Trophoblast cell (in vitro differentiated cells and primary cell): ENCODE data around the gene METAP2. TPM values are rescaled to one million over a fixed set of nuclear protein-coding genes. Genes with fewer than 3 reads are reported as not detected.

Experiments used
- DNase-seq, 2 donors: peaks; one replicate each; pipeline ENCODE4 v3.0.0-alpha.2; 2016
- H2AFZ ChIP-seq: 2 replicates; pipeline ENCODE4 v1.6.1; 2013; ENCODE audit warnings: low read length, moderate library complexity, mild to moderate bottlenecking; ENCODE audit not compliant: insufficient read depth, poor library complexity
- H2AK5ac ChIP-seq: 2 replicates; pipeline ENCODE4 v1.6.1; 2013; ENCODE audit warnings: mild to moderate bottlenecking, low read length
- H2BK120ac ChIP-seq: 2 replicates; pipeline ENCODE4 v1.6.1; 2013; ENCODE audit warnings: low read length, mild to moderate bottlenecking, moderate library complexity; ENCODE audit not compliant: insufficient read depth, poor library complexity
- H2BK12ac ChIP-seq: 2 replicates; pipeline ENCODE4 v1.6.1; 2013; ENCODE audit warnings: mild to moderate bottlenecking, low read length, moderate library complexity
- H2BK5ac ChIP-seq: 2 replicates; pipeline ENCODE4 v1.6.1; 2013; ENCODE audit warnings: low read length, low read depth, moderate library complexity, mild to moderate bottlenecking; ENCODE audit not compliant: poor library complexity
- H3K14ac ChIP-seq: 2 replicates; pipeline ENCODE4 v1.6.1; 2013; ENCODE audit warnings: mild to moderate bottlenecking, low read length
- H3K18ac ChIP-seq: 2 replicates; pipeline ENCODE4 v1.6.1; 2013; ENCODE audit warnings: mild to moderate bottlenecking, low read length
- H3K23ac ChIP-seq: 2 replicates; pipeline ENCODE4 v1.6.1; 2013; ENCODE audit warnings: low read length
- H3K27ac ChIP-seq: 2 replicates; pipeline ENCODE4 v1.5.1; 2013; ENCODE audit warnings: low read depth, mild to moderate bottlenecking, inconsistent platforms, low read length, moderate library complexity
- H3K27me3 ChIP-seq: 2 replicates; pipeline ENCODE4 v1.6.1; 2013; ENCODE audit warnings: inconsistent platforms, mild to moderate bottlenecking, low read length, moderate library complexity; ENCODE audit not compliant: insufficient read depth
- H3K36me3 ChIP-seq, 2 experiments: 1 replicate in 1 of 2; 2 replicates in 1 of 2; pipeline ENCODE4 v1.6.1; 2013; ENCODE audit warnings: low read length in 2 of 2, mild to moderate bottlenecking in 2 of 2, moderate library complexity in 1 of 2; ENCODE audit not compliant: insufficient read depth in 2 of 2, control insufficient read depth in 1 of 2
- H3K4ac ChIP-seq: 2 replicates; pipeline ENCODE4 v1.6.1; 2013; ENCODE audit warnings: low read depth, mild to moderate bottlenecking, low read length, moderate library complexity
- H3K4me1 ChIP-seq, 2 experiments: 1 replicate in 1 of 2; 2 replicates in 1 of 2; pipeline ENCODE4 v1.6.1; 2013; ENCODE audit warnings: low read length in 2 of 2, mild to moderate bottlenecking in 2 of 2, moderate library complexity in 1 of 2; ENCODE audit not compliant: insufficient read depth in 2 of 2, control insufficient read depth in 1 of 2
- H3K4me2 ChIP-seq: 2 replicates; pipeline ENCODE4 v1.6.1; 2013; ENCODE audit warnings: inconsistent platforms, mild to moderate bottlenecking, low read length, moderate library complexity
- H3K4me3 ChIP-seq: 2 replicates; pipeline ENCODE4 v1.5.1; 2013; ENCODE audit warnings: mild to moderate bottlenecking, low read depth, low read length, inconsistent platforms
- H3K79me1 ChIP-seq: one replicate; pipeline ENCODE4 v1.6.1; 2013; ENCODE audit warnings: low read length
- H3K79me2 ChIP-seq: 2 replicates; pipeline ENCODE4 v1.6.1; 2013; ENCODE audit warnings: low read length, mild to moderate bottlenecking; ENCODE audit not compliant: control insufficient read depth, insufficient read depth, poor library complexity
- H3K9ac ChIP-seq: 2 replicates; pipeline ENCODE4 v1.6.1; 2013; ENCODE audit warnings: mild to moderate bottlenecking, low read length
- H3K9me3 ChIP-seq: 2 replicates; pipeline ENCODE4 v1.6.1; 2013; ENCODE audit warnings: low read depth, mild to moderate bottlenecking, control low read depth, inconsistent platforms, low read length; ENCODE audit not compliant: insufficient read depth
- H4K12ac ChIP-seq: 2 replicates; pipeline ENCODE4 v1.6.1; 2013; ENCODE audit warnings: low read depth, mild to moderate bottlenecking, low read length, moderate library complexity
- H4K8ac ChIP-seq: 2 replicates; pipeline ENCODE4 v1.6.1; 2013; ENCODE audit warnings: low read depth, mild to moderate bottlenecking, low read length, moderate library complexity
- H4K91ac ChIP-seq: one replicate; pipeline ENCODE4 v1.6.1; 2013; ENCODE audit warnings: low read depth, mild to moderate bottlenecking, low read length, moderate library complexity
- WGBS: extraction: QIAGEN DNeasy Blood & Tissue Kit; methylation state at CpG from one replicate; pipeline ENCODE4 v1.1.7; 2013; ENCODE audit warnings: missing lambda C conversion rate; ENCODE audit not compliant: insufficient read length, insufficient coverage; ENCODE audit errors: extremely low coverage; 5-methylcytosine and 5-hydroxymethylcytosine counted together
- polyA plus RNA-seq: library from polyadenylated mRNA; stranded (reverse); fragments of 200-250 nt; gene quantifications from 2 replicates; pipeline ENCODE4 v1.2.3, GENCODE V29; 2013

Gene METAP2
- polyA plus RNA-seq = 55.1 and 56.0 TPM in 2 replicates

DNA sequence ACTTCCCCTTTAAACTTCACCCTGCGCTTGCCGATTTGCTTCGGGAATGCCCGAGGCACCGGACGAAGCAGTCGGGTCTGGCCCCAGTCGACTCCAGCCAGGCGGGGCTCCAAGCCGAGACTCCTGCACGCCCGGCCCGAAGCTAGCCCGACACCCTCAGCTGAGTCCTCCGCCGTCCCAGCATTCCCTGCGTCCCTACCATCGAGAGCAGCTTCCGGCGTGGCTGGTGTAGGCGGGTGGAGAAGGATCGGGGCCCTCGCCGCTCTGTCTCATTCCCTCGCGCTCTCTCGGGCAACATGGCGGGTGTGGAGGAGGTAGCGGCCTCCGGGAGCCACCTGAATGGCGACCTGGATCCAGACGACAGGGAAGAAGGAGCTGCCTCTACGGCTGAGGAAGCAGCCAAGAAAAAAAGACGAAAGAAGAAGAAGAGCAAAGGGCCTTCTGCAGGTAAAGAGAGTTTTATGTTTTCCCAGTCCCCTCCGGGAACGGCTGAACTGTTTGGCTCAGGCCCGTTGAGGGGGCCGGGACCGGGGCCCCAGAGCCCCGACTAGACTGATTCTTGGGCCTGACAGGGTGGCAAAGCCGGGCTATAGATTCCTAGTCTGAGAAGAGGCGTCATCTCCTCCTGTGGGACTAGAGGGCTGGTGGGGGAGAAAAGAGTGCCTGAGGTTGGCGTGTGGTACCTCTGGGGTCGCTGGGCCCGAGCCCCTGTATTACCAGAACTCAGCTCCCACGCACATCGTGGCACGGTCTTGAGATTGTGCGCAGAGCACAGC is at the start of gene METAP2:
TSS of gene METAP2 (plus strand) at position 269 of the 776 bp plus-strand sequence. CDS start at position 297, 28 bp downstream.
- peak within 1 kb of the TSS; percentile 71 for H2AK5ac ChIP-seq
- H3K4ac ChIP-seq = peak within 1 kb of the TSS; percentile 95
- H3K79me2 ChIP-seq = peaks cover 13% of the 10 kb centered on the region
- peak within 1 kb of the TSS; percentile 62 for H2AFZ ChIP-seq
- no peak within 1 kb of the TSS for H3K23ac ChIP-seq
- peak within 1 kb of the TSS; percentile 87 for H3K4me3 ChIP-seq
- peak within 1 kb of the TSS; percentile 97 for H3K9ac ChIP-seq
- H4K8ac ChIP-seq = peak within 1 kb of the TSS; percentile 82
- H2BK120ac ChIP-seq = no peak within 1 kb of the TSS
- no peaks in the 10 kb centered on the region for H3K9me3 ChIP-seq
- H3K18ac ChIP-seq = peak within 1 kb of the TSS; percentile 6
- H3K27me3 ChIP-seq = no peaks in the 10 kb centered on the region
- peak; percentile 98 to 99 for DNase-seq
- H3K79me1 ChIP-seq = peaks cover 10% of the 10 kb centered on the region
- peaks cover 4 to 12% of the 10 kb centered on the region in 2 experiments for H3K36me3 ChIP-seq
- peak within 1 kb of the TSS; percentile 65 for H4K12ac ChIP-seq
- peak within 1 kb of the TSS; percentile 59 for H3K14ac ChIP-seq
- no peak within 1 kb of the TSS for H2BK5ac ChIP-seq
- no peaks in the 10 kb centered on the region for H3K4me1 ChIP-seq
- H4K91ac ChIP-seq = peak within 1 kb of the TSS; percentile 81
- no peak within 1 kb of the TSS for H2BK12ac ChIP-seq
- peak within 1 kb of the TSS; percentile 63 for H3K27ac ChIP-seq
- H3K4me2 ChIP-seq = peak within 1 kb of the TSS; percentile 99
- no CpG with 5 or more reads among the region's 49 CpGs for WGBS

DNA sequence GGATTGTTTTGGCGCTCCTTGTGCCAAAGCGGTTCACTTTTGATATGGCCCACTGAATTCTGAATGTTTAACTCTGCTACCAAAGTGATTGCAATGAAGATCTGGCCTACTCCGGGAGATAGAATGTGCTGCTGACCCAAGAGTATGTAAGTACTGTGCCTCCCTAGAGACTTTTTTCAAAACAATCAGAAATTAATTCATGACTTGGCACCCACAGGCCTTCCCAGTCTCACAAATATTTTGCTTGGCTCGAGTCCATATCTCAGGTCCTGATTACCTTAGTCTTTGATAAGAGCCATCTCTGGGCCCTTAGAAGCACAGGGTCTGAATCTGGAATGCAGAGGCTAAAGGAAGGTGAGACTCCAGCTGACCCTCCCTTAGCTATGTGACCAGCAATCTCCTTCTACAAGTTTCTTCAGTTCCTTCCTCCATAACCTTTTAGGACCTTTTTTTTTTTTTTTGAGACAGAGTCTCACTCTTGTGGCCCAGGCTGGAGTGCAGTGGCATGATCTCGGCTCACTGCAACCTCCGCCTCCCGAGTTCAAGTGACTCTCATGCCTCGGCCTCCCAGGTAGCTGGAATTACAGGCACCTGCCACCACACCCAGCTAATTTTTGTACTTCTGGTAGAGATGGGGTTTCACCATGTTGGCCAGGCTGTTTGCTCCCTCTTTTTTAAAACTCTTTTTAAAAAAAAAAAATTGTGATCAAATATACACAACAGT is 49.5 kb upstream of the METAP2 start:
- no peak for DNase-seq
- no CpG with 5 or more reads among the region's 8 CpGs for WGBS

GRCh38 chr12:95429172-95429510 is 44.8 kb upstream of the METAP2 start:
- Histone ChIP-seq H3K79me2 (no peaks in the 10 kb centered on the region), H3K4me2 (no peak overlapping the region), H3K4ac (no peak overlapping the region), H3K9me3 (no peaks in the 10 kb centered on the region), H4K91ac (no peak overlapping the region), H3K4me1 (no peaks in the 10 kb centered on the region), H3K27me3 (no peaks in the 10 kb centered on the region), H4K8ac (no peak overlapping the region), H2BK12ac (no peak overlapping the region), H2AK5ac (no peak overlapping the region), H3K18ac (no peak overlapping the region), H2BK120ac (no peak overlapping the region), H2BK5ac (no peak overlapping the region), H3K27ac (no peak overlapping the region), H3K36me3 (no peaks in the 10 kb centered on the region), H3K9ac (no peak overlapping the region), H3K14ac (no peak overlapping the region), H2AFZ (no peak overlapping the region), H3K4me3 (no peak overlapping the region), H3K79me1 (no peaks in the 10 kb centered on the region), H4K12ac (no peak overlapping the region), H3K23ac (no peak overlapping the region)
- peak; percentile 94 to 98 for DNase-seq
- WGBS = no CpG with 5 or more reads among the region's 8 CpGs

More for the DNA sequence above, 49.5 kb upstream of the METAP2 start:
- Histone ChIP-seq H2AFZ (no peak overlapping the region), H3K79me2 (no peaks in the 10 kb centered on the region), H3K18ac (no peak overlapping the region), H2BK120ac (no peak overlapping the region), H3K4ac (no peak overlapping the region), H3K36me3 (no peaks in the 10 kb centered on the region), H4K8ac (no peak overlapping the region), H3K79me1 (no peaks in the 10 kb centered on the region), H4K91ac (no peak overlapping the region), H3K9ac (no peak overlapping the region), H3K23ac (no peak overlapping the region), H3K27ac (no peak overlapping the region), H4K12ac (no peak overlapping the region), H3K9me3 (no peaks in the 10 kb centered on the region), H3K4me3 (no peak overlapping the region), H3K4me1 (no peaks in the 10 kb centered on the region), H2BK5ac (no peak overlapping the region), H3K4me2 (no peak overlapping the region), H2AK5ac (no peak overlapping the region), H3K14ac (no peak overlapping the region), H2BK12ac (no peak overlapping the region), H3K27me3 (no peaks in the 10 kb centered on the region)

DNA sequence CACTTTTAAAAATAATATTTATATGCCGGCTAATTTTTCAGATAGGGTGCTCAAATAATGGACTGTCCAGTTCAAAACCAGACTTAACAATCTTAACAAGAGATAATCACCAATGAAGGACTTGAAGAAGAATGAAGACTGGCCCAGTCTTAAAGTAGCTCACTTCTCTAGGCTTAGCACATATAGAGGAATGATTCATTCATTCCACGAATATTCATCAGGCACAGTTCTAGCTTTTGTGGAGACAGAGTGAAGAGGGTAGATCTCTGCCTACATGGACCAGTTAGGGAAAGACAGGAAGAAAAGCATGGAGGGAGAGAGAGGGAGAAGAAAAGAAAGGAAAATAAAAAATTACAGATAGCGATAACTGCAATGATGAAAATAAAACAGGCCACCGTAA is 42.8 kb upstream of the METAP2 start:
- no peaks in the 10 kb centered on the region for H3K36me3 ChIP-seq
- H4K91ac ChIP-seq = no peak overlapping the region
- no peaks in the 10 kb centered on the region for H3K79me1 ChIP-seq
- no peak overlapping the region for H2BK12ac ChIP-seq
- no peak overlapping the region for H3K9ac ChIP-seq
- no peak overlapping the region for H4K8ac ChIP-seq
- H3K23ac ChIP-seq = no peak overlapping the region
- H4K12ac ChIP-seq = no peak overlapping the region
- H2AK5ac ChIP-seq = no peak overlapping the region
- H3K27ac ChIP-seq = no peak overlapping the region
- H2AFZ ChIP-seq = no peak overlapping the region
- no CpG with 5 or more reads among the region's 4 CpGs for WGBS
- no peak overlapping the region for H2BK120ac ChIP-seq
- no peaks in the 10 kb centered on the region for H3K9me3 ChIP-seq
- H3K4ac ChIP-seq = no peak overlapping the region
- no peaks in the 10 kb centered on the region for H3K4me1 ChIP-seq
- H3K4me3 ChIP-seq = no peak overlapping the region
- no peak overlapping the region for H3K18ac ChIP-seq
- H3K14ac ChIP-seq = no peak overlapping the region
- no peak overlapping the region for H2BK5ac ChIP-seq
- H3K79me2 ChIP-seq = no peaks in the 10 kb centered on the region
- H3K27me3 ChIP-seq = no peaks in the 10 kb centered on the region
- H3K4me2 ChIP-seq = no peak overlapping the region
- peak in 1 of 2 donors; percentile 71 for DNase-seq
